ENCODE results near the gene SWSAP1. TPM values are rescaled to one million over a fixed set of nuclear protein-coding genes. Genes with fewer than 3 reads are reported as not detected.

The SWSAP1 gene
- total RNA-seq, 2 donors from 2014 or later = 2.2 to 2.8 TPM

DNA sequence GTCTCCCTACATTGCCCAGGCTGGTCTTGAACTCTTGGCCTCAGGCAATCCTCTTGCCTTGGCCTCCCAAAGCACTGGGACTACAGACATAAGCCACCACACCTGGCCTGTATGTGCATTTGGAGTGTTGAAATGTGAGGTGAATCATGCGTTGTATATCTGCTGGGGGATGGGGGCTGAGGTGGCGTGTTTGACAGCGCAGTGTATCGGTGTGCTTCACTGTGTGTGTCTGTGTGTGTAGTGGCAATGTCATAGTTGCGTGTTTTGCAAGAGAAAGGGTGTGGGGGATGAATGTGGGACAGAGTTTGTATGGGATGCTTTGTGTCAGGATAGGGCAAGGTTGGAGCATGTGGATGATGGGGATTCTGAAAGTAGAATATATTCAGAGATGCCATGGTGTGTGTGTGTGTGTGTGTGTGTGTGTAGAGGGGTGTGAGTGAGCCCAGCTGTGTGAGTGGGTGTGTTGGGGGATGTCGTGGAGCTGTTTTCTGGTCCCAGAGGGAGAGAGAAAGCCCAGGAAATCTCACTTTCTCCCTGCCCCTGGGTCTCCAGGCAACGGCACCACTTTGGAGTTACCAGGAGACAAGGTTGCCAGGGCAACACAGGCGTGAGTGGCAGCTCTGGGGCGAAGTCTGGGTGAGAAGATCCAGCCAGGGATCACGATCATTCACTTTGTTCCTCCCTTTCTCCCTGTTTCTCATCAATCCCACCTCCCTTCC lies 1.1 kb upstream of the SWSAP1 start:
- Histone ChIP-seq H3K27ac (ENCODE audit: low read depth, low read length) (peak overlapping the region; percentile 91), H3K27me3 (ENCODE audit: control insufficient read depth, insufficient read depth, low read length, poor library complexity, severe bottlenecking) (no peaks in the 10 kb centered on the region), H3K9ac (ENCODE audit: extremely low read depth, low read length, poor library complexity, severe bottlenecking) (no peak overlapping the region), H3K36me3 (ENCODE audit: control insufficient read depth, insufficient read depth, low read length) (peaks cover 9% of the 10 kb centered on the region), H3K4me3 (ENCODE audit: low read length) (no peak overlapping the region), H3K4me1 (ENCODE audit: control insufficient read depth, insufficient read depth, low read length) (peaks cover 4% of the 10 kb centered on the region), H3K9me3 (ENCODE audit: control insufficient read depth, low read length) (no peaks in the 10 kb centered on the region)
- H3K4me1 Mint-ChIP-seq = no peaks in the 10 kb centered on the region
- no peaks in the 10 kb centered on the region for H3K9me3 Mint-ChIP-seq
- DNase-seq = peak; percentile 89
- no peaks in the 10 kb centered on the region for H3K27me3 Mint-ChIP-seq (ENCODE audit: insufficient read depth)
- TF ChIP-seq, protein P1, sequence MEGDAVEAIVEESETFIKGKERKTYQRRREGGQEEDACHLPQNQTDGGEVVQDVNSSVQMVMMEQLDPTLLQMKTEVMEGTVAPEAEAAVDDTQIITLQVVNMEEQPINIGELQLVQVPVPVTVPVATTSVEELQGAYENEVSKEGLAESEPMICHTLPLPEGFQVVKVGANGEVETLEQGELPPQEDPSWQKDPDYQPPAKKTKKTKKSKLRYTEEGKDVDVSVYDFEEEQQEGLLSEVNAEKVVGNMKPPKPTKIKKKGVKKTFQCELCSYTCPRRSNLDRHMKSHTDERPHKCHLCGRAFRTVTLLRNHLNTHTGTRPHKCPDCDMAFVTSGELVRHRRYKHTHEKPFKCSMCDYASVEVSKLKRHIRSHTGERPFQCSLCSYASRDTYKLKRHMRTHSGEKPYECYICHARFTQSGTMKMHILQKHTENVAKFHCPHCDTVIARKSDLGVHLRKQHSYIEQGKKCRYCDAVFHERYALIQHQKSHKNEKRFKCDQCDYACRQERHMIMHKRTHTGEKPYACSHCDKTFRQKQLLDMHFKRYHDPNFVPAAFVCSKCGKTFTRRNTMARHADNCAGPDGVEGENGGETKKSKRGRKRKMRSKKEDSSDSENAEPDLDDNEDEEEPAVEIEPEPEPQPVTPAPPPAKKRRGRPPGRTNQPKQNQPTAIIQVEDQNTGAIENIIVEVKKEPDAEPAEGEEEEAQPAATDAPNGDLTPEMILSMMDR (conservative IDR thresholded peaks at IDR 0.05) = no peak
- 35 to 64% methylated on average over 6 to 10 of the region's 10 CpGs for WGBS, 2 experiments (ENCODE audit: insufficient coverage in 1 of 2, insufficient read length in 1 of 2)
- H3K36me3 Mint-ChIP-seq (ENCODE audit: low read depth) = peaks cover 19% of the 10 kb centered on the region
- H3K27ac Mint-ChIP-seq = peak overlapping the region; percentile 3
- H3K4me3 Mint-ChIP-seq = no peak overlapping the region

DNA sequence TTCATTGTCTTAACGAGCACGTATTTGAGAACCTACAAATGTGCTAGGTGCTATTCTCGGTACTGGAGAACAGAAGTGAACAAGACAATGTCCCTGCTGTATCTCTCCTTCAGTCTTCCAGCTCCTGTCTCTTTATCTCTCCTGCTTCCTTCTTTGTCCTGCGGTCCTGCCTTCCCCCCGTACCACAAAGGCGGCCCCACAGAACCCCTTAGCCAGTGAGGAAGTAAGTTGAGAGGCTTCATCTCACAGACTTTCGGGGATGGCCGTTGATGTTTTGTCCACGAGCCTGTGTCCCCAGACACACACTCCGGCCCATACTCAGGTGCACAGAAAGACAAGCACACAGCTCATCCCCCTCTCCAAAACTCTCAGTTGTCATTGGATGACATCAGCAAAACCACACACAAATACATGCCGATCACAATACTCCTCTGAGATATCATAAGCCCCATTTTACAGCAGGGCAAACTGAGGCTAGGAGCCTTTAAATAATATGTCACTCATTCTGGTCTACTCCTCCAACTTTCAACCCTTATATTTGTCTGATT lies 507 bp upstream of the SWSAP1 start:
- Mint-ChIP-seq H3K36me3 (ENCODE audit: low read depth) (peaks cover 24% of the 10 kb centered on the region), H3K27me3 (ENCODE audit: insufficient read depth) (no peaks in the 10 kb centered on the region), H3K4me3 (no peak overlapping the region), H3K4me1 (no peaks in the 10 kb centered on the region), H3K27ac (no peak overlapping the region), H3K9me3 (no peaks in the 10 kb centered on the region)
- H3K9ac ChIP-seq (ENCODE audit: extremely low read depth, low read length, poor library complexity, severe bottlenecking) = no peak overlapping the region
- H3K36me3 ChIP-seq (ENCODE audit: control insufficient read depth, insufficient read depth, low read length) = peaks cover 13% of the 10 kb centered on the region
- H3K4me3 ChIP-seq (ENCODE audit: low read length) = peak overlapping the region; percentile 81
- TF ChIP-seq, protein P1 (conservative IDR thresholded peaks at IDR 0.05) = no peak
- no peaks in the 10 kb centered on the region for H3K9me3 ChIP-seq (ENCODE audit: control insufficient read depth, low read length)
- peak overlapping the region; percentile 91 for H3K27ac ChIP-seq (ENCODE audit: low read depth, low read length)
- H3K4me1 ChIP-seq (ENCODE audit: control insufficient read depth, insufficient read depth, low read length) = peaks cover 4% of the 10 kb centered on the region
- H3K27me3 ChIP-seq (ENCODE audit: control insufficient read depth, insufficient read depth, low read length, poor library complexity, severe bottlenecking) = no peaks in the 10 kb centered on the region
- no peak for DNase-seq
- 67 to 79% methylated on average over 7 to 11 of the region's 11 CpGs for WGBS, 2 experiments (ENCODE audit: insufficient coverage in 1 of 2, insufficient read length in 1 of 2)

DNA sequence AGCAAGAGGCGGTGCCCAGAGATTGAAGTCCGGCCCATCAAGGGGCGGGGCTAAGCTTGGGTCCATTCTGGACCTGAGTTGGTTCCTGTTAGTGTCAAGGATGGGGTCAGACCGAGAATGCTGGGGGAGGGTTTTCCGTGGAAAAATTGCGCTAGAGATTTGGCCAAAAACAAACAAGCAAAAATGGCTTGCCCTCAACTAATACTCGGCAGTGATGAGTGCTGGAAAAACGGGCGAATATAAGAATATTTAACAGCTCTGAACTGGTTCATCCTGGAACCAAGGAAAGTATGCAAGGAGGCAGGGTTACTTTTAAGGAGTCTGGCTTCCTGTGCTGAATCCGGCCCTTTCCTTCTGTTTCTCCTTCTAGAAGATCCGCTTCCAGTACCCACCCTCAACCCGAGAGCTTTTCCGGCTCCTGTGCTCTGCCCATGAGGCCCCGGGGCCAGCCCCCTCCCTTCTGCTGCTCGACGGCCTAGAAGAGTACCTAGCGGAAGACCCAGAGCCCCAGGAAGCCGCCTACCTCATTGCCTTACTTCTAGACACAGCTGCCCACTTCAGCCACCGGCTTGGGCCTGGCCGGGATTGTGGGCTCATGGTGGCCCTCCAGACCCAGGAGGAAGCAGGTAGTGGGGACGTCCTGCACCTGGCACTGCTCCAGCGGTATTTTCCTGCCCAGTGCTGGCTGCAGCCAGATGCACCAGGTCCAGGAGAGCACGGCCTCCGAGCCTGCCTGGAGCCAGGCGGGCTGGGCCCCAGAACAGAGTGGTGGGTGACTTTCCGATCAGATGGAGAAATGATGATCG lies 880 bp downstream of the SWSAP1 start:
- Mint-ChIP-seq H3K4me1 (no peaks in the 10 kb centered on the region), H3K9me3 (no peaks in the 10 kb centered on the region), H3K4me3 (no peak overlapping the region), H3K27me3 (ENCODE audit: insufficient read depth) (no peaks in the 10 kb centered on the region), H3K36me3 (ENCODE audit: low read depth) (peaks cover 32% of the 10 kb centered on the region), H3K27ac (no peak overlapping the region)
- Histone ChIP-seq H3K27ac (ENCODE audit: low read depth, low read length) (no peak overlapping the region), H3K36me3 (ENCODE audit: control insufficient read depth, insufficient read depth, low read length) (peaks cover 20% of the 10 kb centered on the region), H3K4me1 (ENCODE audit: control insufficient read depth, insufficient read depth, low read length) (peaks cover 4% of the 10 kb centered on the region), H3K9me3 (ENCODE audit: control insufficient read depth, low read length) (no peaks in the 10 kb centered on the region), H3K27me3 (ENCODE audit: control insufficient read depth, insufficient read depth, low read length, poor library complexity, severe bottlenecking) (no peaks in the 10 kb centered on the region), H3K4me3 (ENCODE audit: low read length) (peak overlapping the region; percentile 81), H3K9ac (ENCODE audit: extremely low read depth, low read length, poor library complexity, severe bottlenecking) (no peak overlapping the region)
- TF ChIP-seq, protein P1 (conservative IDR thresholded peaks at IDR 0.05) = no peak
- WGBS, 2 experiments (ENCODE audit: insufficient coverage in 1 of 2, insufficient read length in 1 of 2) = 44 to 57% methylated on average over 21 to 27 of the region's 27 CpGs
- DNase-seq = peak; percentile 83
